ENCODE data around the gene UBE2C.
"Not testable (repeated sequence)": the region's sequence is repeated elsewhere in the genome, so short reads cannot be mapped to it uniquely, and the experiment has no call there.

Gene UBE2C

GRCh38 chr20:45812157-45813005 is at the start of gene UBE2C:
UBE2C (plus strand) TSS chr20:45812644; CDS start chr20:45812696, 52 bp downstream.
- DNase-seq = peak; percentile 95

- DNase-seq = not testable (repeated sequence)
Measured at GRCh38 chr20:45764618-45765282, 47.7 kb upstream of the UBE2C start.

GRCh38 chr20:45765307-45765875 is 47.1 kb upstream of the UBE2C start:
- no peak for DNase-seq

- DNase-seq = no peak
Measured at GRCh38 chr20:45765980-45766379, 46.5 kb upstream of the UBE2C start.

GRCh38 chr20:45768479-45768878 is 44.0 kb upstream of the UBE2C start:
- no peak for DNase-seq

- peak; percentile 50 for DNase-seq
Measured at GRCh38 chr20:45771182-45771759, 41.2 kb upstream of the UBE2C start.

- DNase-seq = no peak
Measured at GRCh38 chr20:45772693-45773092, 39.8 kb upstream of the UBE2C start.

- no peak for DNase-seq
Measured at GRCh38 chr20:45774945-45775344, 37.5 kb upstream of the UBE2C start.

- no peak for DNase-seq
Measured at GRCh38 chr20:45775411-45775810, 37.0 kb upstream of the UBE2C start.

GRCh38 chr20:45776931-45777330 is 35.5 kb upstream of the UBE2C start:
- DNase-seq = no peak

GRCh38 chr20:45779011-45779915 is 33.2 kb upstream of the UBE2C start:
- DNase-seq = no peak

GRCh38 chr20:45780159-45780558 is 32.3 kb upstream of the UBE2C start:
- DNase-seq = no peak

GRCh38 chr20:45781391-45781931 is 31.0 kb upstream of the UBE2C start:
- no peak for DNase-seq

GRCh38 chr20:45782890-45783289 is 29.6 kb upstream of the UBE2C start:
- no peak for DNase-seq

GRCh38 chr20:45783656-45784294 is 28.7 kb upstream of the UBE2C start:
- DNase-seq = no peak

GRCh38 chr20:45788351-45788750 is 24.1 kb upstream of the UBE2C start:
- no peak for DNase-seq

- DNase-seq = no peak
Measured at GRCh38 chr20:45792317-45793118, 19.9 kb upstream of the UBE2C start.

GRCh38 chr20:45796337-45797065 is 15.9 kb upstream of the UBE2C start:
- DNase-seq = no peak

GRCh38 chr20:45797510-45797909 is 14.9 kb upstream of the UBE2C start:
- DNase-seq = not testable (repeated sequence)

- not testable (repeated sequence) for DNase-seq
Measured at GRCh38 chr20:45797955-45798354, 14.5 kb upstream of the UBE2C start.

Measured in NCI-H1417 treated with DMSO at 0.1 percent for 48 hours (cell line).